Bronchial epithelial cell (primary cell): Measurements from ENCODE around the gene S100A3. TPM values are rescaled to one million over a fixed set of nuclear protein-coding genes. Genes with fewer than 3 reads are reported as not detected.
A peak's percentile ranks its signal among the peaks of the same experiment; 100 is the strongest.

Source experiments
- DNase-seq: peaks from one replicate; pipeline ENCODE4 v3.0.0-alpha.2; 2010; ENCODE audit warnings: low read depth
- FAIRE-seq: peaks from 2 replicates; lab custom pipeline; 2011; peaks lifted over from hg19 to GRCh38; lab: Jason Lieb, UNC
- H3K27me3 ChIP-seq: 2 replicates; pipeline ENCODE4 v1.5.1; 2011; ENCODE audit warnings: low read length; ENCODE audit not compliant: control insufficient read depth, insufficient read depth
- H3K36me3 ChIP-seq: 2 replicates; pipeline ENCODE4 v1.5.1; 2011; ENCODE audit warnings: low read length; ENCODE audit not compliant: control insufficient read depth, insufficient read depth
- H3K4me3 ChIP-seq: 2 replicates; pipeline ENCODE4 v1.5.1; 2011; ENCODE audit warnings: mild to moderate bottlenecking, low read depth, low read length, control low read depth
- total RNA-seq: library from RNA; depleted of rRNA; stranded (reverse); fragments of >200 nt; gene quantifications from 2 replicates; pipeline ENCODE4 v1.2.1, GENCODE V29; 2014
- TF ChIP-seq, protein P1 (sequence below): IDR thresholded peaks from 2 replicates; pipeline ENCODE4 v1.5.1; 2011; ENCODE audit warnings: mild to moderate bottlenecking, moderate library complexity, low read length, control low read depth, inconsistent platforms; ENCODE audit not compliant: insufficient read depth, severe bottlenecking

Gene S100A3
- total RNA-seq, 1 donor from 2014 or later: 26.6 TPM

DNA sequence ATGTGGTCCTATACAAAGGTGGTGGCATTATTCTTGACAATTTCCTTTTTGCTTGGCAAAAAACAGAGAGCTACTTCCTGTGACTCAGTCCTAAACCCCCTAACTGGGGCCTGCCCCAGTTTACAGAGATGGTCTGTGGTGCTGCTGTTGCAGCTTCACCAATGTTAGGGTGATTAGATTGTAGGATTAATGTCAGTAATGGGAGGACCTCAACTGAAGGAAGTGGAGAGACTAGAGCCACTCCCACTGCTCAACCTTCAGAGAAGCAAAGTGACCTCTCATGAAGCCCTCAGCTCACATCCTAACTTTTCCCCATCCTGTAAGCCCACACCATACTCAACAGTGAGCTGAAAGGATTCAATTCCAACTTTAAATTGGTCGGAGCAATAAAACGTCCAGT lies 16.9 kb downstream of the S100A3 start:
- DNase-seq (no peak), FAIRE-seq (no peak)
- H3K27me3 ChIP-seq: no peaks in the 10 kb centered on the region
- TF ChIP-seq, protein P1, sequence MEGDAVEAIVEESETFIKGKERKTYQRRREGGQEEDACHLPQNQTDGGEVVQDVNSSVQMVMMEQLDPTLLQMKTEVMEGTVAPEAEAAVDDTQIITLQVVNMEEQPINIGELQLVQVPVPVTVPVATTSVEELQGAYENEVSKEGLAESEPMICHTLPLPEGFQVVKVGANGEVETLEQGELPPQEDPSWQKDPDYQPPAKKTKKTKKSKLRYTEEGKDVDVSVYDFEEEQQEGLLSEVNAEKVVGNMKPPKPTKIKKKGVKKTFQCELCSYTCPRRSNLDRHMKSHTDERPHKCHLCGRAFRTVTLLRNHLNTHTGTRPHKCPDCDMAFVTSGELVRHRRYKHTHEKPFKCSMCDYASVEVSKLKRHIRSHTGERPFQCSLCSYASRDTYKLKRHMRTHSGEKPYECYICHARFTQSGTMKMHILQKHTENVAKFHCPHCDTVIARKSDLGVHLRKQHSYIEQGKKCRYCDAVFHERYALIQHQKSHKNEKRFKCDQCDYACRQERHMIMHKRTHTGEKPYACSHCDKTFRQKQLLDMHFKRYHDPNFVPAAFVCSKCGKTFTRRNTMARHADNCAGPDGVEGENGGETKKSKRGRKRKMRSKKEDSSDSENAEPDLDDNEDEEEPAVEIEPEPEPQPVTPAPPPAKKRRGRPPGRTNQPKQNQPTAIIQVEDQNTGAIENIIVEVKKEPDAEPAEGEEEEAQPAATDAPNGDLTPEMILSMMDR: no peak
- H3K4me3 ChIP-seq: no peak overlapping the region
- peaks cover 9% of the 10 kb centered on the region for H3K36me3 ChIP-seq

DNA sequence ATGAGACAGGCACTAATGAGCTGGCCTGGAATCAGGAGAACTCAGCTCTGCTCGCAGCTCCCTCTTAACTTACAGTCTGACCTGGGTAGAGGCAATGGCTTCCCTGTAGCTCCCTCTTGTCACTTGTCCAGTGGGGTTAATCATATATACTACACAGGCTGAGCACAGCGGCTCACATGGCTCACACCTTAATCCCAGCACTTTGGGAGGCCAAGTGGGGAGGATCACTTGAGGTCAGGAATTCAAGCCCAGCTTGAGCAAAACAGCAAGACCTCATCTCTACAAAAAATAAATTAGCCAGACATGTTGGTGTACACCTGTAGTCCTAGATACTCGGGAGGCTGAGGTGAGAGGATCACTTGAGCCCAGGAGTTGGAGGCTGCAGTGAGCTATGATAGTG lies 17.4 kb downstream of the S100A3 start:
- H3K4me3 ChIP-seq: no peak overlapping the region
- FAIRE-seq (no peak), DNase-seq (no peak)
- H3K36me3 ChIP-seq: peaks cover 9% of the 10 kb centered on the region
- H3K27me3 ChIP-seq: no peaks in the 10 kb centered on the region
- TF ChIP-seq, protein P1: no peak

DNA sequence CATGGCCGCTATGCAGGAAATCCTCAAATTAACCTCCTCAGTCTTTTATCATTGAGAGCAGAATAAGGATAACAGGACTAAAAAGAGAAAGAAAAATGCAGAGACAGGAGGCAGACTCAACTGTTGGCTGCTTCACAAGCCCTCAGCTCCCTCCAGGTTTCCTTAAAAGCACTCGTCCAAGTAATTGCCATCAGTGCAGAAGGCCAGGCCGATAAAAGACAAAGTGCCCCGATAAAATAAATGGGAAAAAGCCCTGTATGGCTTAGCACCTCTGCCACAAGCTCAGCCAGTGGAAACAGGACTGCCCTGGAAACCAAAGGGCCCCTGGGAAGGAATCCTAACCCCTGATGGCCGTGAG lies 21.4 kb downstream of the S100A3 start:
- no peak overlapping the region for H3K4me3 ChIP-seq
- TF ChIP-seq, protein P1: no peak
- H3K27me3 ChIP-seq: no peaks in the 10 kb centered on the region
- no peak for FAIRE-seq
- H3K36me3 ChIP-seq: no peaks in the 10 kb centered on the region
- no peak for DNase-seq

DNA sequence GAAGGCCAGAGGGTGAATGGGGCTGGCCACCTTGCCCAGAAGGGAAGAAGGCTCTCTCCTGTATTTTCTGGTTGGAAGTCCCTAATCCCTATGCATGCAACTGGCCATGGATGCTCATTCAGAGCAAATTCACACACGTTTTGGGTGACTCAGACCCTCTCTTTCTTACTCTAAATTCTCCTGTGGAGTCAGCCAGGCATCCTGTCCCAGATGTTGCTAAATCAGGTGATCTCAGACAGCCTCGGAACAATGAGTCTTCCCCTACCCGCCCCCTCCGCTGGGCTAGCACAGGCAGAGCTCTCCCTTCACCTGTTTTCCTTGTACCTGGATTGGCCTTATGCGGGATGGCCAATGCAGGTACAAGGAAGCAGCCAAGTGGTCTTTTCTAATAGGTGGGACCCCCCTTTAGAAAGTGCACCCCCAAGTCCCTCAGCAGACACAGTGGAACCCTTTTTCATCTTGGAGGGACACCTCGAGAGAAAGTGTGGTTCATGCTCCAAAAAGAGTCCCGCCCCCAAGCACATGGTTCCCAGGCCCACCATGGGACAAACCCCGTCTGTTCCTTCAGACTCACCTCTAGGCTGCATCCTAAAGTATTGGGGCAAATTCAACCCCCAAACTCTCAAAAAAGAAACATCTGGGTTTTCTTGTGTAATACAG lies 21.9 kb downstream of the S100A3 start:
- peak; percentile 98 for DNase-seq

DNA sequence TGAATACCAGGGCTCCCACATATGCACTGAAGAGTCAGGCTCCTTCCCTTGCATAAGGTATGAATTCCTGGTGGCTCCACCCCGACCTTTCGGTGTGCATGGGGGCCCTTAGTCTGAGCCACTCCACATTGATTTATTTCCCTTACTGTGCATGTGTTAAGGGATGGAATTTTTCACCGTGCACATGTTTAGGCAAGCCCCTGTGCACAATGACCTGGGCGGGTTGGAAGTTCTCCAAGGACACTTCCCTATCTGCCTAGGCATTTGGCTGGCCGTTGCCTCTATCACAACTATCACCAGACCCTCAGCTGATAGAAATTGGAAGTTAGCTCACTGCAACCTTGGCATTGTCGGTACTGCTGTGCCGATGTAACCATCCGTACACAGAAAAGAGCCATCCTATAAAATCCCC lies 22.9 kb downstream of the S100A3 start:
- no peaks in the 10 kb centered on the region for H3K36me3 ChIP-seq
- no peak overlapping the region for H3K4me3 ChIP-seq
- H3K27me3 ChIP-seq: no peaks in the 10 kb centered on the region
- TF ChIP-seq, protein P1: no peak
- FAIRE-seq (peak; percentile 97), DNase-seq (peak; percentile 93)

More for the DNA sequence above, 21.9 kb downstream of the S100A3 start:
- TF ChIP-seq, protein P1: no peak
- Histone ChIP-seq H3K4me3 (no peak overlapping the region), H3K27me3 (no peaks in the 10 kb centered on the region), H3K36me3 (no peaks in the 10 kb centered on the region)
- peak; percentile 90 for FAIRE-seq
